DMS114 treated with DMSO at 0.1 percent for 48 hours (cell line): ENCODE results near the gene NOTCH1.

ENCODE experiments used
- DNase-seq: peaks from one replicate; lab custom pipeline; 2025; ENCODE audit not compliant: unreplicated experiment; lab: John Stamatoyannopoulos, UW

NOTCH1 gene

GRCh38 chr9:136545692-136545964, 220 bp downstream of the NOTCH1 start:
- DNase-seq: no peak

- DNase-seq: no peak
These were observed 720 bp downstream of the NOTCH1 start for GRCh38 chr9:136544964-136545691.

- no peak for DNase-seq
These were observed 1.3 kb downstream of the NOTCH1 start for GRCh38 chr9:136544548-136544963.

GRCh38 chr9:136543830-136544547, 1.9 kb downstream of the NOTCH1 start:
- DNase-seq: no peak

- DNase-seq: no peak
These were observed 2.6 kb downstream of the NOTCH1 start for GRCh38 chr9:136543280-136543679.

- no peak for DNase-seq
These were observed 3.4 kb downstream of the NOTCH1 start for GRCh38 chr9:136542241-136543040.

- no peak for DNase-seq
These were observed 4.1 kb downstream of the NOTCH1 start for GRCh38 chr9:136541709-136542108.

GRCh38 chr9:136541179-136541578, 4.7 kb downstream of the NOTCH1 start:
- DNase-seq: no peak

- no peak for DNase-seq
These were observed 6.1 kb downstream of the NOTCH1 start for GRCh38 chr9:136539427-136540421.

- no peak for DNase-seq
These were observed 7.0 kb downstream of the NOTCH1 start for GRCh38 chr9:136538599-136539426.

- no peak for DNase-seq
These were observed 7.8 kb downstream of the NOTCH1 start for GRCh38 chr9:136537896-136538598.

- no peak for DNase-seq
These were observed 8.4 kb downstream of the NOTCH1 start for GRCh38 chr9:136537411-136537810.

- DNase-seq: no peak
These were observed 9.1 kb downstream of the NOTCH1 start for GRCh38 chr9:136536721-136537241.

GRCh38 chr9:136536051-136536720, 9.7 kb downstream of the NOTCH1 start:
- no peak for DNase-seq

- no peak for DNase-seq
These were observed 10.8 kb downstream of the NOTCH1 start for GRCh38 chr9:136535070-136535469.

GRCh38 chr9:136534366-136534765, 11.5 kb downstream of the NOTCH1 start:
- DNase-seq: no peak

- DNase-seq: no peak
These were observed 12.1 kb downstream of the NOTCH1 start for GRCh38 chr9:136533775-136534157.
